GM12878 (cell line): ENCODE measurements around the gene CMTM4. TPM values are rescaled to one million over a fixed set of nuclear protein-coding genes. Genes with fewer than 3 reads are reported as not detected.

Source experiments
- ATAC-seq: fragments of 200-7000 bp; cut with Tn5 transposase; 3 replicates; pipeline ENCODE4 v1.9.1; 2020; ENCODE audit warnings: mild to moderate bottlenecking, moderate library complexity
- BruUV-seq: library from RNA; stranded (reverse); fragments of 400-500 nt; replicated peaks from 2 replicates; lab custom pipeline; 2021; lab: Mats Ljungman, UMichigan
- CTCF ChIA-PET: fragments of 300-600 bp; sonication (Branson Sonifier 250); formaldehyde crosslinking; extraction: SDS; loops from one replicate; lab custom pipeline; 2021; ENCODE audit warnings: inconsistent platforms; lab: Yijun Ruan, JAX
- POLR2A ChIA-PET: fragments of 350-600 bp; formaldehyde crosslinking; extraction: SDS; loops from one replicate; lab custom pipeline; 2021; ENCODE audit warnings: inconsistent platforms; lab: Charles Lee
- RAD21 ChIA-PET: fragments of 300-600 bp; sonication (Branson Sonifier 250); formaldehyde crosslinking; loops from one replicate; lab custom pipeline; 2023; ENCODE audit warnings: antibody characterized with exemption; ENCODE audit not compliant: unreplicated experiment; lab: Charles Lee
- SMC1A ChIA-PET: fragments of 300-600 bp; sonication (Branson Sonifier 250); formaldehyde crosslinking; loops from one replicate; lab custom pipeline; 2023; ENCODE audit not compliant: unreplicated experiment, uncharacterized antibody; lab: Charles Lee
- DNase-seq: peaks from one replicate; pipeline ENCODE4 v3.0.0-alpha.2; 2011; ENCODE audit warnings: low read depth, low spot score
- FAIRE-seq: peaks from 3 replicates; lab custom pipeline; 2011; peaks lifted over from hg19 to GRCh38; lab: Jason Lieb, UNC
- H2AFZ ChIP-seq: 2 replicates; pipeline ENCODE4 v1.6.0; 2011; ENCODE audit warnings: low read depth, low read length, control low read depth; ENCODE audit not compliant: control insufficient read depth
- H3K27ac ChIP-seq: 2 replicates; pipeline ENCODE4 v1.5.1; 2011; ENCODE audit warnings: control low read depth; ENCODE audit not compliant: control insufficient read depth, insufficient read depth
- H3K27me3 ChIP-seq, 2 experiments: replicated peaks in 1 of 2; 2 replicates each; pipeline versions ENCODE4 v1.6.0 to v1.6.1; 2011; ENCODE audit warnings: low read length in 1 of 2; ENCODE audit not compliant: control insufficient read depth in 2 of 2, insufficient read depth in 2 of 2
- H3K36me3 ChIP-seq, 2 experiments: 2 replicates each; pipeline ENCODE4 v1.5.1; 2011; ENCODE audit warnings: low read length in 1 of 2; ENCODE audit not compliant: control insufficient read depth in 2 of 2, insufficient read depth in 2 of 2
- H3K4me1 ChIP-seq: 2 replicates; pipeline ENCODE4 v1.6.1; 2011; ENCODE audit warnings: mild to moderate bottlenecking, low read length, moderate library complexity, mixed read lengths; ENCODE audit not compliant: control insufficient read depth, insufficient read depth
- H3K4me2 ChIP-seq: 2 replicates; pipeline ENCODE4 v1.6.0; 2011; ENCODE audit warnings: control low read depth; ENCODE audit not compliant: control insufficient read depth, insufficient read depth
- H3K4me3 ChIP-seq: fragments of 200-600 bp; sonication (generic); 2 replicates; pipeline ENCODE4 v1.5.1; 2016
- H3K79me2 ChIP-seq: 2 replicates; pipeline ENCODE4 v1.6.0; 2011; ENCODE audit warnings: low read length; ENCODE audit not compliant: control insufficient read depth, insufficient read depth
- H3K9ac ChIP-seq: 2 replicates; pipeline ENCODE4 v1.8.0; 2011; ENCODE audit warnings: low read length, control low read depth, mixed read lengths; ENCODE audit not compliant: control insufficient read depth, insufficient read depth
- H3K9me3 ChIP-seq: replicated peaks from 3 replicates; pipeline ENCODE4 v1.5.1; 2011; ENCODE audit warnings: mild to moderate bottlenecking, low read length; ENCODE audit not compliant: control insufficient read depth, insufficient read depth
- H4K20me1 ChIP-seq: 2 replicates; pipeline ENCODE4 v1.6.0; 2011; ENCODE audit not compliant: control insufficient read depth, insufficient read depth
- BCLAF1 ChIP-seq: fragments of 450-650 bp; IDR thresholded peaks from 2 replicates; pipeline ENCODE4 v1.6.1; 2017; ENCODE audit warnings: antibody characterized with exemption, mild to moderate bottlenecking, moderate library complexity
- CEBPB ChIP-seq, 2 experiments: fragments of 150-350 bp in 1 of 2; IDR thresholded peaks; 2 replicates each; pipeline ENCODE4 v1.6.1; 2012 to 2014; ENCODE audit warnings: low read depth in 2 of 2, low read length in 2 of 2, borderline replicate concordance in 1 of 2, inconsistent platforms in 1 of 2
- CEBPZ ChIP-seq: fragments of 150-350 bp; IDR thresholded peaks from 2 replicates; pipeline ENCODE4 v1.6.1; 2016; ENCODE audit warnings: low read depth, low read length
- ESRRA ChIP-seq: IDR thresholded peaks from 2 replicates; pipeline ENCODE4 v1.6.1; 2012; ENCODE audit warnings: mild to moderate bottlenecking, low read length, improper control_type of control experiment
- JUNB ChIP-seq: IDR thresholded peaks from 2 replicates; pipeline ENCODE4 v1.6.1; 2016; ENCODE audit warnings: antibody characterized with exemption, mild to moderate bottlenecking
- NFIC ChIP-seq: IDR thresholded peaks from 2 replicates; pipeline ENCODE4 v1.6.1; 2012; ENCODE audit warnings: low read depth, mild to moderate bottlenecking, inconsistent platforms, low read length, moderate library complexity
- PKNOX1 ChIP-seq: fragments of 450-650 bp; IDR thresholded peaks from 2 replicates; pipeline ENCODE4 v1.6.1; 2016; ENCODE audit warnings: mild to moderate bottlenecking
- SMAD5 ChIP-seq: IDR thresholded peaks from 2 replicates; pipeline ENCODE4 v1.6.1; 2016; ENCODE audit warnings: antibody characterized with exemption, low read depth
- TCF12 ChIP-seq: IDR thresholded peaks from 2 replicates; pipeline ENCODE4 v1.6.1; 2011; ENCODE audit warnings: low read depth, mild to moderate bottlenecking, low read length
- ZNF687 ChIP-seq: fragments of 450-650 bp; IDR thresholded peaks from 2 replicates; pipeline ENCODE4 v1.6.1; 2017; ENCODE audit warnings: mild to moderate bottlenecking, moderate library complexity
- WGBS: methylation state at CpG from one replicate; pipeline ENCODE4 v1.1.6; 2016; ENCODE audit warnings: low lambda C conversion rate; ENCODE audit not compliant: insufficient replicate concordance, insufficient coverage; ENCODE audit errors: missing lambda C conversion rate; 5-methylcytosine and 5-hydroxymethylcytosine counted together
- in situ Hi-C: fragments of 300-500 bp; cut with MboI; formaldehyde crosslinking; loops from 9 replicates; pipeline ENCODE4 v1.14.3; 2018; ENCODE audit warnings: mixed read lengths
- intact Hi-C: fragments of 100-400 bp; cut with micrococcal nuclease; formaldehyde crosslinking; loops from one replicate; pipeline ENCODE4 v1.14.2; 2022; ENCODE audit not compliant: unreplicated experiment
- polyA plus RNA-seq, 11 experiments: library from polyadenylated mRNA; depleted of rRNA in 4 of 11; unstranded in 6 of 11; stranded (reverse) in 5 of 11; fragments of >200 nt; fragmentation: Nextera tagmentation in 4 of 11; fragmentation: Illumina TruSeq in 1 of 11; extraction: Ambion mirVana in 4 of 11; extraction: Trizol in 1 of 11; gene quantifications; 1 replicate in 1 of 11; 2 replicates in 10 of 11; pipeline versions ENCODE4 v1.2.1 to v1.2.3, GENCODE V29; 2011 to 2016; ENCODE audit warnings: inconsistent platforms in 2 of 11, missing spikeins in 2 of 11, low read depth in 1 of 11
- total RNA-seq, 4 experiments: library from RNA; depleted of rRNA in 3 of 4; stranded (reverse); fragments of >200 nt in 3 of 4; fragmentation: Illumina TruSeq in 1 of 4; extraction: Trizol in 1 of 4; gene quantifications; 2 replicates each; pipeline versions ENCODE4 v1.2.1 to v1.2.3, GENCODE V29; 2013 to 2021

CMTM4 gene
- total and polyA plus RNA-seq, 10 of the 15 experiments (the other 5 are each of a cell fraction or from before 2014, with no cell fraction given): 0.02 to 0.43 (median 0.15) TPM; not detected in 2

GRCh38 chr16:66695471-66695934 lies 1.0 kb downstream of the CMTM4 start:
- no peak overlapping the region for H3K9ac ChIP-seq
- H3K27me3 ChIP-seq: peaks cover 0 to 12% of the 10 kb centered on the region in 2 experiments
- H3K27ac ChIP-seq: no peak overlapping the region
- ATAC-seq: no peak
- H3K4me1 ChIP-seq: no peaks in the 10 kb centered on the region
- H3K4me3 ChIP-seq: no peak overlapping the region
- H3K79me2 ChIP-seq: no peaks in the 10 kb centered on the region
- no peak for FAIRE-seq
- H3K36me3 ChIP-seq: no peaks in the 10 kb centered on the region
- H3K4me2 ChIP-seq: no peak overlapping the region
- BruUV-seq: no TSS peak
- in situ Hi-C loops: no loop called here
- CTCF ChIA-PET: interaction anchor here (0.6 to 0.9 kb wide), 2 partner anchors 14 to 87 kb away, joined by 3 read pairs; no protein-coding TSS in a partner anchor
- SMC1A ChIA-PET: no interaction called here
- H3K9me3 ChIP-seq: no peaks in the 10 kb centered on the region
- POLR2A ChIA-PET: no interaction called here
- no peak overlapping the region for H2AFZ ChIP-seq
- intact Hi-C loops: no loop called here
- RAD21 ChIA-PET: no interaction called here
- no peaks in the 10 kb centered on the region for H4K20me1 ChIP-seq
- 56% methylated on average over 8 of the region's 8 CpGs for WGBS
- DNase-seq: no peak
- TF ChIP-seq SMAD5 (no peak), ESRRA (no peak), CEBPB (IDR thresholded peaks at IDR 0.05; ENCODE audit: borderline replicate concordance in 1 of 2, low read depth in 2 of 2, low read length in 2 of 2) (no peak), TCF12 (no peak), PKNOX1 (no peak), BCLAF1 (no peak), CEBPZ (no peak), JUNB (no peak), NFIC (no peak), ZNF687 (no peak)
